ENCODE measurements around the gene MRPL34. TPM values are rescaled to one million over a fixed set of nuclear protein-coding genes. Genes with fewer than 3 reads are reported as not detected.

Gene MRPL34
- total RNA-seq, 4 donors from 2014 or later = 91.1 to 97.2 (median 92.8) TPM

GRCh38 chr19:17352608-17353280 is 47.1 kb downstream of the MRPL34 start:
- 35 to 54% methylated on average over 9 to 12 of the region's 14 CpGs for WGBS, 2 donors
- Histone ChIP-seq H3K27ac (peak overlapping the region in 2 of 4 donors; percentile 11 to 38), H3K4me1 (peaks cover 5 to 30% (median 7%) of the 10 kb centered on the region in 3 donors), H3K4me3 (no peak overlapping the region), H3K27me3 (peaks cover 0 to 31% (median 0%) of the 10 kb centered on the region in 4 donors), H3K36me3 (no peaks in the 10 kb centered on the region), H3K9me3 (no peaks in the 10 kb centered on the region)
- intact Hi-C loops (cut with DNase I) = no loop called here
- no peak for TF ChIP-seq CTCF (IDR thresholded peaks at IDR 0.05)
- no peak for TF ChIP-seq POLR2A (IDR thresholded peaks at IDR 0.05)
- DNase-seq = no peak

GRCh38 chr19:17353386-17353785 is 47.7 kb downstream of the MRPL34 start:
- Histone ChIP-seq H3K4me1 (peaks cover 3 to 24% (median 4%) of the 10 kb centered on the region in 3 donors), H3K27me3 (peaks cover 0 to 31% (median 0%) of the 10 kb centered on the region in 4 donors), H3K9me3 (no peaks in the 10 kb centered on the region), H3K4me3 (no peak overlapping the region), H3K27ac (no peak overlapping the region), H3K36me3 (no peaks in the 10 kb centered on the region)
- TF ChIP-seq POLR2A (IDR thresholded peaks at IDR 0.05) = no peak
- no peak for TF ChIP-seq CTCF (IDR thresholded peaks at IDR 0.05)
- no peak for DNase-seq
- WGBS, 2 donors = 71 to 82% methylated on average over 8 of the region's 8 CpGs
- intact Hi-C loops (cut with DNase I) = no loop called here

Other genes with a start within 250 kb of the MRPL34 start
- gene HAUS8, start 230.4 kb upstream of the MRPL34 start, total RNA-seq = 1 to 10 TPM; 3.0 to 5.8 (median 3.2) TPM
- gene MYO9B, start 230.1 kb upstream of the MRPL34 start, total RNA-seq = 10 to 100 TPM; 25.5 to 60.5 (median 39.5) TPM
- gene USE1, start 90.5 kb upstream of the MRPL34 start, total RNA-seq = 10 to 100 TPM; 11.2 to 22.5 (median 17.6) TPM
- 1 to 10 TPM; 1.8 to 6.9 (median 4.1) TPM for gene OCEL1, start 79.6 kb upstream of the MRPL34 start, total RNA-seq
- 100 to 1,000 TPM in 1 of 4 donors, 10 to 100 TPM in 3; 52.8 to 115 (median 82.7) TPM for gene NR2F6, start 60.0 kb upstream of the MRPL34 start, total RNA-seq
- 1 to 10 TPM in 1 of 4 donors, under 1 TPM in 2, not detected in 1; 0.70 to 4.8 (median 0.73) TPM for gene USHBP1, start 41.1 kb upstream of the MRPL34 start, total RNA-seq
- gene BABAM1, start 38.4 kb upstream of the MRPL34 start, total RNA-seq = 10 to 100 TPM; 29.1 to 55.8 (median 53.1) TPM
- under 1 TPM in 3 of 4 donors, not detected in 1; 0.12 to 0.57 (median 0.22) TPM for gene ANKLE1, start 24.0 kb upstream of the MRPL34 start, total RNA-seq
- 1 to 10 TPM; 2.0 to 8.4 (median 5.2) TPM for gene ABHD8, start 2.4 kb upstream of the MRPL34 start, total RNA-seq
- 10 to 100 TPM; 16.4 to 29.0 (median 22.7) TPM for gene DDA1, start 3.7 kb downstream of the MRPL34 start, total RNA-seq
- gene ANO8, start 29.0 kb downstream of the MRPL34 start, total RNA-seq = 10 to 100 TPM in 1 of 4 donors, 1 to 10 TPM in 3; 3.8 to 19.1 (median 6.5) TPM
- 10 to 100 TPM; 22.7 to 34.9 (median 31.4) TPM for gene GTPBP3, start 31.7 kb downstream of the MRPL34 start, total RNA-seq
- gene PLVAP, start 71.5 kb downstream of the MRPL34 start, total RNA-seq = 10 to 100 TPM in 3 of 4 donors, 1 to 10 TPM in 1; 9.1 to 38.3 (median 25.7) TPM
- gene CCDC194, start 88.3 kb downstream of the MRPL34 start, total RNA-seq = not detected
- gene BST2, start 99.8 kb downstream of the MRPL34 start, total RNA-seq = 10 to 100 TPM in 3 of 4 donors, 1 to 10 TPM in 1; 4.1 to 66.8 (median 31.0) TPM
- gene MVB12A, start 114.2 kb downstream of the MRPL34 start, total RNA-seq = 10 to 100 TPM; 54.0 to 96.3 (median 61.7) TPM
- under 1 TPM in 2 of 4 donors, not detected in 2; 0.19 to 0.26 TPM for gene TMEM221, start 142.8 kb downstream of the MRPL34 start, total RNA-seq
- gene NXNL1, start 155.1 kb downstream of the MRPL34 start, total RNA-seq = not detected
- 10 to 100 TPM in 1 of 4 donors, 1 to 10 TPM in 3; 4.1 to 19.5 (median 8.7) TPM for gene SLC27A1, start 164.7 kb downstream of the MRPL34 start, total RNA-seq
- 100 to 1,000 TPM in 1 of 4 donors, 10 to 100 TPM in 3; 84.5 to 104 (median 92.5) TPM for gene PGLS, start 205.8 kb downstream of the MRPL34 start, total RNA-seq
- gene COLGALT1, start 249.8 kb downstream of the MRPL34 start, total RNA-seq = 10 to 100 TPM; 23.1 to 51.9 (median 35.6) TPM

All from esophagus squamous epithelium (tissue), 5 donors.